Astrocyte of the hippocampus (primary cell): ENCODE results near the gene FAM227B.
"Not testable (repeated sequence)": the region's sequence is repeated elsewhere in the genome, so short reads cannot be mapped to it uniquely, and the experiment has no call there.

ENCODE experiments used
- DNase-seq: peaks from one replicate; pipeline ENCODE4 v3.0.0; 2011; ENCODE audit warnings: low read depth, low spot score

Gene FAM227B

GRCh38 chr15:49620658-49621368, at the start of gene FAM227B, which contains the start of gene DTWD1:
TSS of gene FAM227B (minus strand) at chr15:49620818. CDS start at chr15:49615171, 5,647 bp downstream.
TSS of gene DTWD1 (plus strand) at chr15:49621048. CDS start at chr15:49625168, 4,120 bp downstream.
- DNase-seq: peak; percentile 99

- no peak for DNase-seq
Measured at GRCh38 chr15:49669288-49669687, 48.7 kb upstream of the FAM227B start.

DNA sequence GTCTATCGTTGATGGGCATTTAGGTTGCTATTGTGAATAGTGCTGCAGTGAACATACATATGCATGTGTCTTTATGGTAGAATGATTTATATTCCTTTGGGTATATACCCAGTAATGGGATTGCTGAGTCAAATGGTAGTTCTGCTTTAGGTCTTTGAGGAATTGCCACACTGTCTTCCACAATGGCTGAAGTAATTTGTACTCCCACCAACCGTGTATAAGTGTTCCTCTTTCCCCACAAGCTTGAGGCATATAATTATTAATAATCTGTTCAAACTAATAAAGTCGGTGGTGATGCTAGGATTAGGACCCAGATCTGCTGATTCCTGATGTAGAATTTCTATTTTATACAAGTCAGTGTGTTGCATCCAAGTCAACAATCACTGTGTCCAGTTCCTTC, 45.9 kb upstream of the FAM227B start:
- DNase-seq: not testable (repeated sequence)

- DNase-seq: peak; percentile 3
Measured at GRCh38 chr15:49664716-49665115, 44.1 kb upstream of the FAM227B start.

GRCh38 chr15:49656734-49657133, 36.1 kb upstream of the FAM227B start:
- no peak for DNase-seq

- no peak for DNase-seq
Measured at GRCh38 chr15:49652922-49653321, 32.3 kb upstream of the FAM227B start.

DNA sequence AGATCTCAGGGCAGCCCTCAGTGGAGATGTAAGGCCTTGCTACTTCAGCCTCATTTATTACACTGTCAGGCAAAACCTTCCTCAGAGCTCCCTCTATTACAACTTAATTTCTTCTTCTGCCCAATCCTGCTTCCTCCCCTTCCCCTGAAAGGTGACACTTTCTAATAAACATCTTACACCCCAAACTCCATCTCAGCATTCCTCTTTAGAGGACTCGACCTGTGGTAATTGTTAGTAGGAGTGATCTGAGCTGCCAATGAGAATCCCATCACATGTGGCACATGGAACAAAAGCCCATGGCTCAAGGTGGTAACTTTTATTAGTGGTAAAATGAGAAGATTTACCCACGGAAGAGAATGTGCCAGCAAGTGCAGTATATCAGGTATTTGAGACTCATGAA, 30.1 kb upstream of the FAM227B start:
- DNase-seq: no peak

DNA sequence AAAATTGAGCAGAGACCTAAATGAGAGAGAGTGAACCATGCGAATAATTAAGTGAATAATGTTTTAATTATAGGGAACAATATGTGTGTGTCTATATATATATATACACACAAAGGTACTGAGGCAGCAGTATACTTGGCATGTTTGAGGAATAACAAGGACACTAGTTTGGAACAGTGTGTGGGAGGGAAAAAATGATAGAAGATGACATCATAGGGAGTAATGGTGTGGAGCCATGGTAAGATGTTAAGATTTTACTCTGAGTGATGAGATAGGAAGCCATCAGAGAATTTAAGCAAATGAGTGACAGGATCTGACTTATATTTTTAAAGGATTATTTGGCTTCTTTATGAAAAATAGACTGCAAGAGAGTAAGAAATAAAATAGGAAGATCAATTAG, 29.4 kb upstream of the FAM227B start:
- DNase-seq: no peak

DNA sequence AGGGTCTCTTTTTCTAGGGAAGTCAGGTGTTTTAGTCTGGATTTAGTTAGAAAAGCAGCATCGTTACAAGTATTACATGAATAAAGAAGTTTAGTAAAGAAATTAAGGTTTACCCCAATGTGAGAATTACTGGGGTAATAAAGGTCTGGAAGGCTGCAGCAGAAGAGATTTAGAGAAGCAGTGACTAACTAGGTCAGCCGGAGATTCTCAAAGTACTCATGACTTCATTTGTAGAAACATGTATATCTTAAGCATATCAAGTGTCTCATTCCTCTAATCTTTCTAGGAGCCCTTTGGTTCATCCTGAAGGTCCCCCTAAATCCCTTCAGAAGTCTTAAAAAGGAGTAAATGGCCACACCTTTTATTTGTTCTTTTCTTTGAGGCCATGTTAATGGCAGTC, 26.3 kb upstream of the FAM227B start:
- no peak for DNase-seq

DNA sequence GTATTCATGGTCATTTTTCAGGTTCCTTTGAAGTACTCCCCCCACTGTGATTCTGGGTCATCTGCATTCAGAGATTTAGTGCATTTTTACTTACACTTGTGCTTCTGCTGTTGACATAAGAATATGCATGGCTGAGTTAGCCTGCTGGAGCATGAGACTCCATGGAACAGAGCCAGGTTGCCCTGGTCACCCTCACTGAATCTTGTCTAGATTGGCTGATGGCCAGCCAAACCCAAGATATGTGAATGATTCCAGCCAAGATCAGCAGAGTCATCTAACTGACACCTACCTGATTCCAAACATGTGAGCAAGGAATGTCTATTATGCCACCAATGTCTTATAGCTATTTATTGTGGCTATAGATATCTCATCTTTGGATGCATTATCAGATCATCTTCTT, 25.3 kb upstream of the FAM227B start:
- peak; percentile 86 for DNase-seq

GRCh38 chr15:49645277-49645676, 24.7 kb upstream of the FAM227B start:
- DNase-seq: no peak

GRCh38 chr15:49644364-49644794, 23.8 kb upstream of the FAM227B start:
- DNase-seq: no peak

GRCh38 chr15:49637857-49638256, 17.2 kb upstream of the FAM227B start:
- DNase-seq: peak; percentile 46

GRCh38 chr15:49628379-49628778, 7.8 kb upstream of the FAM227B start:
- DNase-seq: no peak

DNA sequence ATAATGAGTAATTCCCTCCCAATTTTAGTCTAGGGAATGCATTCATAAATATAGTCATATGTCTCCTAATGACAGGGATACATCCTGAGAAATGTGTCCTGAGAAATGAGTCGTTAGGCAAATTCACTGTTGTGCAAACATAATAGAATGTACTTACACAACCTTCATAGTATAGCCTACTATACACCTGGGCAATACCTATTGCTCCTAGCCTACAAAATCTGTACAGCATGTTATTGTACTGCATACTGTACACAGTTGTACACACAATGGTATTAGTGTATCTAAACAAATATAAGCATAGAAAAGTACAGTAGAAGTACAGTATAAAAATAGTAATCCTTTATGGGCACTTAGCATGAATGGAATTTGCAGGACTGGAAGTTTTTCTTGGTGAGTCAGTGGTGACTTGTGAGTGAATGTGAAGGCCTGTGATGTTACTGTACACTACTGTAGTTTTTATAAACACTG, 6.8 kb upstream of the FAM227B start:
- peak; percentile 74 for DNase-seq

DNA sequence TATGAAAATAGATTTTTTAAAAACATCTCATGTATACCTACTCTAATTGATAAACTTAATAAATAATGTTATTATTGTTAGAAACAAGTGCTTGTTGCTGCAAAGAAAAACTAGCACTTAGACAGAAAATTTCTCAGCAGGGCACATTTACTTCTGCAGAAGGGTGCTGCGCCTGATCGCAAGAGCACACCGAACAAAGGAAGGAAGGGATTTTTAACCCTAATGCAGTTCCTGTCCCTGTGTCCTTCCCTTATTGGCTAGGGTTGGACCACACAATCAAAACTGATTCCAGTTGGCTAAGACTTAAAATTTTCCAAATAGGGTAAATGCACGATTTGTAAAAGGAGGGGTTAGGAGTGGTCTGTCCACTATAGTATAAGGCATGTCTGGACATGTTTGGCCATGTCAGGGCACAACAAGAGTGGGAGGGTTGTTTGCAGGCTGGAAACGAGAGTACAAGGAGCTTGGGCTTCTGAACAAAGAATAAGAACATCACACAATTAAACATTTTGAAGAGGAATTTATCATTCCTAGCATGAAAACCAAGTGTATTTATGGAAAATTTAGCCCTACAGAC, 4.9 kb upstream of the FAM227B start:
- no peak for DNase-seq

DNA sequence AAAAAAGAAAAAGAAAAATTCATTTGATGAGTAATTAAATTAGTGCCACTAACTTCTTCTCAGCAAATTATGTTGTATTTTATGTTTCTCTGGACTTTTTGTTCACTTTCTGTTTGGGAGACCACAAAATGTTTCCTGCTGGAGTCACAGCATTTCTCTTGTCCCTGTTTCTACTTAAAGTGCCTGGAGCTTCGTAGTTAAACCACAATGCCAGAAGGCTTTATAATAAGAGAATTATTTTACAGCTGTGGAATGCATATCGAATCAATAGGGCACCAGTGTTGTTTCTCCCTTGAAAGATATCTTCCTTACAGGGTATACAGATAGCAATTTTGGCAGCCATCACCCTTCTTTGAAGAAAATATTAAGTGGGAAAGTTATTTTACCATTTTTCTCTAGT, 3.4 kb upstream of the FAM227B start:
- peak; percentile 76 for DNase-seq

DNA sequence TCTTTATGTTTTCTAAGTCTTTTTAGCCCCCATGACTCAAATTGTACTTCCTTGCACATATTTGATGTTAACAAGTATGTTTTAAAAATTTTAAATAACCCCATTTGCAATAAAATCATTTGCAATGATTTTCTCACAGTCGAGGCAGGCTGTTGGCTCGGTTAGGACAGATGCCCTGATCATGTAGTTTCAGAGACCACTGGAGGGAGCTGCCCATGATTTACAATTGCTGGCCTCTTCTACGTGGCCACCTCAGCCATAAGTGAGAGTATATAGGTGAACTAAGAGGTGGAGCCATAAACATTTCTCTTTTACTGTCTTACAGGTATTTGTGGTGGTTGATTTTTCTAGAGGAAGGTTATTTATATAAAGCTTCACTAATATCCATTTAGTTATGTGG, 1.9 kb upstream of the FAM227B start:
- DNase-seq: no peak

- no peak for DNase-seq
Measured at GRCh38 chr15:49621887-49622286, 1.3 kb upstream of the FAM227B start.

- DNase-seq: peak; percentile 20
Measured at GRCh38 chr15:49621401-49621811, 788 bp upstream of the FAM227B start.

DNA sequence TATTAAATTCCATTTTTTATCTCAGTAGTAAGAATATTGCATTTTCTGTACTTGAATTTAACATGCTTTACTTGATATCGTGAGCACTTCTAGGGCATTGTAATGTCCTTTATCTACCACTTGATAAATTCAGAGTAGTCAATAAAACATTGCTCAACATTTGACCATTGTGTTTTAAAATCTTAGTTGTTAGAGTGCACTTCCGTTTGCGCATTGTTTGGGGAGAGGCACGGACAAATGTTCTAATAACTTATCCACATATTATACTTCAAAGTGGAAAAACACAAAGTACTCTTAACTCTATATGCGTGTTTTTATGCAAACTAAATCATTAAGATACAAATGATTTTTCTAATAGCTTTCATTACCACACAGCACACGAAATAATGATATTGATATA, 419 bp downstream of the FAM227B start:
- DNase-seq: peak; percentile 30

DNA sequence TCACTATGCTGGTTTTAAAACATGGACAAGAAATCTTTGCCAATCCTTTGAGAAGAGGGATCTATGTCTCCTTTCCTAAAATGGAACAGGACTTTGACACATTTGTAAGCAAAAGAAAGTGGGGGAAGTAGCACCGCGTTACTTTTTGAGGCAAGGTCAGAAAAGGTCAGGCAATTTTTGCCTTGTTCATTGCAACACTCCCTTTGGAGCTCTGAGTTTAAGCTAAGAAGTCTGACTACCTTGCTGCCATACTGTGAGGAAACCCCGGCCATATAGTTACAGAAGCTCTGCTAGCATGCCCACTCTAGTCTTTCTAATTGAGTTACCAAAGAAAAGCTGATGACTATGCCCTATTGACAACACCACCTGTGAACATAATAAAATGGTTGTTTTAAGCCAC, 1.4 kb downstream of the FAM227B start:
- DNase-seq: no peak

DNA sequence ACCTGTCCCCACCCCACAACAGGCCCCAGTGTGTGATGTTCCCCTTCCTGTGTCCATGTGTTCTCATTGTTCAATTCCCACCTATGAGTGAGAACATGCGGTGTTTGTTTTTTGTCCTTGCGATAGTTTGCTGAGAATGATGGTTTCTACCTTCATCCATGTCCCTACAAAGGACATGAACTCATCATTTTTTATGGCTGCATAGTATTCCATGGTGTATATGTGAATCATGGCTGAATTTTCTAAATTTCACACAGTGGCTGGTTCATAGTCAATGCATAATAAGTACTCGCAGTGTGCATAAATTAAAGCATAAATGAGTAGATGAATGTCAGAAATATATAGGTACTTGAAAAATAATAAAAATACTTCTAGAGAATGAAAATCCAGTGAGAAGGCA, 8.4 kb downstream of the FAM227B start:
- not testable (repeated sequence) for DNase-seq
